Thymus (tissue), 11 donors: Measurements from ENCODE around the gene CIART. TPM values are rescaled to one million over a fixed set of nuclear protein-coding genes. Genes with fewer than 3 reads are reported as not detected.

Experiments
- DNase-seq, 9 donors: peaks; one replicate each; pipeline ENCODE4 v3.0.0-alpha.2; 2013; ENCODE audit warnings: low spot score in 9 of 9, low read depth in 6 of 9, missing footprints in 1 of 9
- H3K27ac ChIP-seq, 2 donors: one replicate each; pipeline ENCODE4 v1.5.1; 2013; ENCODE audit warnings: control low read depth in 1 of 2, low read depth in 1 of 2, low read length in 1 of 2, mild to moderate bottlenecking in 1 of 2, moderate library complexity in 1 of 2
- H3K27me3 ChIP-seq, 2 donors: one replicate each; pipeline ENCODE4 v1.5.1; 2013; ENCODE audit warnings: low read length in 1 of 2; ENCODE audit not compliant: control insufficient read depth in 2 of 2, insufficient read depth in 1 of 2
- H3K36me3 ChIP-seq, 2 donors: one replicate each; pipeline ENCODE4 v1.5.1; 2013; ENCODE audit warnings: low read length in 1 of 2, mild to moderate bottlenecking in 1 of 2, moderate library complexity in 1 of 2; ENCODE audit not compliant: control insufficient read depth in 2 of 2, insufficient read depth in 2 of 2
- H3K4me1 ChIP-seq, 2 donors: one replicate each; pipeline ENCODE4 v1.5.1; 2013; ENCODE audit warnings: low read length in 2 of 2; ENCODE audit not compliant: control insufficient read depth in 2 of 2, insufficient read depth in 2 of 2
- H3K4me3 ChIP-seq, 2 donors: one replicate each; pipeline ENCODE4 v1.5.1; 2013; ENCODE audit warnings: low read length in 2 of 2, control low read depth in 1 of 2, mild to moderate bottlenecking in 1 of 2
- H3K9me3 ChIP-seq, 2 donors: one replicate each; pipeline ENCODE4 v1.5.1; 2013; ENCODE audit warnings: low read length in 1 of 2, mild to moderate bottlenecking in 1 of 2; ENCODE audit not compliant: control insufficient read depth in 2 of 2, insufficient read depth in 1 of 2
- WGBS: extraction: QIAGEN DNeasy Blood & Tissue Kit; methylation state at CpG from one replicate; pipeline ENCODE4 v1.1.7; 2013; 5-methylcytosine and 5-hydroxymethylcytosine counted together
- polyA plus RNA-seq: library from polyadenylated mRNA; stranded (reverse); fragments of 200-250 nt; gene quantifications from one replicate; pipeline ENCODE4 v1.2.3, GENCODE V29; 2013
- total RNA-seq: library from RNA; stranded (reverse); fragments of 120-200 nt; gene quantifications from one replicate; pipeline ENCODE4 v1.2.4, GENCODE V29; 2013
- donor health status: healthy.

Gene CIART
- total and polyA plus RNA-seq, 2 donors = 3.1 to 3.4 TPM

GRCh38 chr1:150320667-150320978 is 38.3 kb downstream of the CIART start:
- peak in 1 of 9 donors; percentile 5 for DNase-seq
- H3K36me3 ChIP-seq = peaks cover 5 to 18% of the 10 kb centered on the region in 2 donors
- H3K9me3 ChIP-seq = peaks cover 0 to 3% of the 10 kb centered on the region in 2 donors
- H3K4me1 ChIP-seq = peaks cover 3% of the 10 kb centered on the region in 2 donors
- 88% methylated on average over 8 of the region's 8 CpGs for WGBS
- H3K4me3 ChIP-seq = peak overlapping the region; percentile 94 to 97
- no peaks in the 10 kb centered on the region for H3K27me3 ChIP-seq
- no peak overlapping the region for H3K27ac ChIP-seq

GRCh38 chr1:150321826-150322166 is 39.4 kb downstream of the CIART start:
- peaks cover 3% of the 10 kb centered on the region in 2 donors for H3K4me1 ChIP-seq
- peak overlapping the region; percentile 89 to 97 for H3K27ac ChIP-seq
- peaks cover 0 to 3% of the 10 kb centered on the region in 2 donors for H3K9me3 ChIP-seq
- peak in 3 of 9 donors; percentile 4 to 25 (median 6) for DNase-seq
- H3K4me3 ChIP-seq = peak overlapping the region; percentile 94 to 97
- WGBS = 2% methylated on average over 9 of the region's 9 CpGs
- H3K27me3 ChIP-seq = no peaks in the 10 kb centered on the region
- H3K36me3 ChIP-seq = peaks cover 13 to 29% of the 10 kb centered on the region in 2 donors

GRCh38 chr1:150322310-150322709 is 40.0 kb downstream of the CIART start:
- Histone ChIP-seq H3K4me1 (peaks cover 3% of the 10 kb centered on the region in 2 donors), H3K27me3 (no peaks in the 10 kb centered on the region), H3K9me3 (peaks cover 0 to 3% of the 10 kb centered on the region in 2 donors), H3K27ac (no peak overlapping the region), H3K4me3 (peak overlapping the region; percentile 94 to 97), H3K36me3 (peaks cover 18 to 34% of the 10 kb centered on the region in 2 donors)
- DNase-seq = peak in 2 of 9 donors; percentile 1 to 25
- 97% methylated on average over 3 of the region's 3 CpGs for WGBS

- Histone ChIP-seq H3K27me3 (no peaks in the 10 kb centered on the region), H3K4me1 (no peaks in the 10 kb centered on the region), H3K36me3 (peaks cover 71 to 89% of the 10 kb centered on the region in 2 donors), H3K4me3 (no peak overlapping the region), H3K9me3 (no peaks in the 10 kb centered on the region), H3K27ac (no peak overlapping the region)
- DNase-seq = no peak
- 99% methylated on average over 7 of the region's 7 CpGs for WGBS
Measured at GRCh38 chr1:150332651-150333290, 50.4 kb downstream of the CIART start.

Other genes with a start within 250 kb of the CIART start
- 36.7 TPM for gene VPS45, start 214.8 kb upstream of the CIART start, total RNA-seq
- 26.1 TPM for gene VPS45, start 214.8 kb upstream of the CIART start, polyA plus RNA-seq
- 74.8 TPM for gene PLEKHO1, start 132.6 kb upstream of the CIART start, total RNA-seq
- 119 TPM for gene PLEKHO1, start 132.6 kb upstream of the CIART start, polyA plus RNA-seq
- 55.4 TPM for gene ANP32E, start 46.4 kb upstream of the CIART start, total RNA-seq
- gene ANP32E, start 46.4 kb upstream of the CIART start, polyA plus RNA-seq = 44.5 TPM
- 0.09 TPM for gene CA14, start 24.8 kb upstream of the CIART start, total RNA-seq
- gene CA14, start 24.8 kb upstream of the CIART start, polyA plus RNA-seq = 0.14 TPM
- gene APH1A, start 13.5 kb upstream of the CIART start, total RNA-seq = 74.2 TPM
- gene APH1A, start 13.5 kb upstream of the CIART start, polyA plus RNA-seq = 102 TPM
- gene C1orf54, start 9.8 kb upstream of the CIART start, total RNA-seq = 90.5 TPM
- gene C1orf54, start 9.8 kb upstream of the CIART start, polyA plus RNA-seq = 65.6 TPM
- 97.1 TPM for gene MRPS21, start 11.3 kb downstream of the CIART start, total RNA-seq
- gene MRPS21, start 11.3 kb downstream of the CIART start, polyA plus RNA-seq = 114 TPM
- 57.2 TPM for gene PRPF3, start 39.0 kb downstream of the CIART start, total RNA-seq
- 79.3 TPM for gene PRPF3, start 39.0 kb downstream of the CIART start, polyA plus RNA-seq
- gene RPRD2, start 81.6 kb downstream of the CIART start, total RNA-seq = 6.2 TPM
- gene RPRD2, start 81.6 kb downstream of the CIART start, polyA plus RNA-seq = 7.1 TPM
- gene TARS2, start 204.9 kb downstream of the CIART start, total RNA-seq = 12.6 TPM
- 17.5 TPM for gene TARS2, start 204.9 kb downstream of the CIART start, polyA plus RNA-seq
- 0.71 TPM for gene ECM1, start 225.6 kb downstream of the CIART start, total RNA-seq
- gene ECM1, start 225.6 kb downstream of the CIART start, polyA plus RNA-seq = 4.6 TPM
- 0.19 TPM for gene FALEC, start 233.2 kb downstream of the CIART start, total RNA-seq
- 0.16 TPM for gene FALEC, start 233.2 kb downstream of the CIART start, polyA plus RNA-seq